AG09309 (cell line): ENCODE results near the gene IGFBP4.

Experiments used
- DNase-seq: peaks from one replicate; pipeline ENCODE4 v3.0.0-alpha.2; 2010; ENCODE audit warnings: low read depth
- H3K4me3 ChIP-seq: 2 replicates; pipeline ENCODE4 v1.5.1; 2011; ENCODE audit warnings: mild to moderate bottlenecking, low read depth, low read length, moderate library complexity; ENCODE audit not compliant: control insufficient read depth
- CTCF ChIP-seq: IDR thresholded peaks from 2 replicates; pipeline ENCODE4 v1.5.1; 2011; ENCODE audit warnings: mild to moderate bottlenecking, low read depth, low read length, inconsistent platforms; ENCODE audit not compliant: insufficient read depth, control insufficient read depth; ENCODE audit errors: missing control alignments

Gene IGFBP4

GRCh38 chr17:40496634-40497420 lies 53.6 kb downstream of the IGFBP4 start:
- no peak overlapping the region for H3K4me3 ChIP-seq
- no peak for TF ChIP-seq CTCF
- DNase-seq, result no peak

- no peak for DNase-seq
- TF ChIP-seq CTCF, result no peak
- H3K4me3 ChIP-seq, result no peak overlapping the region
Observed at GRCh38 chr17:40497695-40498094, 54.4 kb downstream of the IGFBP4 start.

GRCh38 chr17:40498281-40499084 lies 55.2 kb downstream of the IGFBP4 start:
- no peak for TF ChIP-seq CTCF
- no peak overlapping the region for H3K4me3 ChIP-seq
- no peak for DNase-seq

- TF ChIP-seq CTCF, result no peak
- H3K4me3 ChIP-seq, result no peak overlapping the region
- DNase-seq, result no peak
Observed at GRCh38 chr17:40499551-40500189, 56.4 kb downstream of the IGFBP4 start.

- TF ChIP-seq CTCF, result no peak
- DNase-seq, result no peak
- H3K4me3 ChIP-seq, result no peak overlapping the region
Observed at GRCh38 chr17:40500190-40500589, 56.9 kb downstream of the IGFBP4 start.

- H3K4me3 ChIP-seq, result no peak overlapping the region
- no peak for DNase-seq
- no peak for TF ChIP-seq CTCF
Observed at GRCh38 chr17:40500709-40501108, 57.5 kb downstream of the IGFBP4 start.
